Natural killer cell (primary cell): Measurements from ENCODE around the gene BLACAT1. TPM values are rescaled to one million over a fixed set of nuclear protein-coding genes. Genes with fewer than 3 reads are reported as not detected.

ENCODE experiments used
- ATAC-seq, 3 donors: fragments of 150-1000 bp in 2 of 3; fragments of 200-7000 bp in 1 of 3; cut with Tn5 transposase; 1 replicate in 1 of 3; 2 replicates in 2 of 3; pipeline ENCODE4 v1.10.0; 2021; ENCODE audit warnings: mild to moderate bottlenecking in 2 of 3, moderate library complexity in 2 of 3
- DNase-seq, 2 donors: peaks; one replicate each; pipeline versions ENCODE4 v3.0.0 to v3.0.0-alpha.2; 2013 to 2021; ENCODE audit warnings: mixed read lengths in 1 of 2
- H3K27ac ChIP-seq: one replicate; pipeline ENCODE4 v1.5.1; 2013; ENCODE audit warnings: mild to moderate bottlenecking, low read length
- H3K27me3 ChIP-seq: one replicate; pipeline ENCODE4 v1.6.1; 2013; ENCODE audit warnings: low read length; ENCODE audit not compliant: control insufficient read depth, insufficient read depth
- H3K36me3 ChIP-seq: one replicate; pipeline ENCODE4 v1.6.1; 2013; ENCODE audit warnings: low read length; ENCODE audit not compliant: control insufficient read depth, insufficient read depth
- H3K4me1 ChIP-seq: one replicate; pipeline ENCODE4 v1.6.1; 2013; ENCODE audit warnings: low read length; ENCODE audit not compliant: control insufficient read depth, insufficient read depth
- H3K4me3 ChIP-seq: one replicate; pipeline ENCODE4 v1.5.1; 2013; ENCODE audit warnings: low read length
- H3K9me3 ChIP-seq: one replicate; pipeline ENCODE4 v1.6.1; 2013; ENCODE audit warnings: low read length; ENCODE audit not compliant: control insufficient read depth, insufficient read depth
- H3K27ac Mint-ChIP-seq, 2 donors: one replicate each; pipeline ENCODE4 v1.8.0; 2022; ENCODE audit warnings: mild to moderate bottlenecking in 2 of 2, mixed read lengths in 2 of 2, moderate library complexity in 1 of 2
- H3K27me3 Mint-ChIP-seq, 2 donors: one replicate each; pipeline ENCODE4 v1.8.0; 2022; ENCODE audit warnings: low read depth in 2 of 2, mixed read lengths in 2 of 2
- H3K36me3 Mint-ChIP-seq: one replicate; pipeline ENCODE4 v1.8.0; 2022; ENCODE audit warnings: mixed read lengths
- H3K4me1 Mint-ChIP-seq, 2 donors: one replicate each; pipeline ENCODE4 v1.8.0; 2022; ENCODE audit warnings: mixed read lengths in 2 of 2
- H3K4me3 Mint-ChIP-seq: one replicate; pipeline ENCODE4 v1.8.0; 2022; ENCODE audit warnings: mild to moderate bottlenecking, moderate library complexity, mixed read lengths
- H3K9me3 Mint-ChIP-seq, 2 donors: one replicate each; pipeline ENCODE4 v1.8.0; 2022; ENCODE audit warnings: mixed read lengths in 2 of 2
- WGBS: methylation state at CpG from one replicate; pipeline ENCODE4 v1.1.7; 2013; ENCODE audit warnings: missing lambda C conversion rate; ENCODE audit not compliant: insufficient coverage; 5-methylcytosine and 5-hydroxymethylcytosine counted together
- intact Hi-C: fragments of 100-400 bp; cut with micrococcal nuclease; formaldehyde crosslinking; loops from one replicate; pipeline ENCODE4 v1.14.2; 2022
- total RNA-seq, 4 donors: library from RNA; stranded (reverse); fragments of 120-200 nt in 1 of 4; gene quantifications; one replicate each; pipeline versions ENCODE4 v1.2.3 to v1.2.4, GENCODE V29; 2013 to 2022
- TF ChIP-seq, protein P1 (sequence below): fragments of 200-600 bp; IDR thresholded peaks from one replicate; pipeline ENCODE4 v1.8.0; 2022; ENCODE audit warnings: antibody characterized with exemption

BLACAT1 gene
- total RNA-seq, 3 donors from 2014 or later (not counting 1 experiment from before 2014, with no cell fraction given), result 0.09 to 0.13 TPM; not detected in 1

DNA sequence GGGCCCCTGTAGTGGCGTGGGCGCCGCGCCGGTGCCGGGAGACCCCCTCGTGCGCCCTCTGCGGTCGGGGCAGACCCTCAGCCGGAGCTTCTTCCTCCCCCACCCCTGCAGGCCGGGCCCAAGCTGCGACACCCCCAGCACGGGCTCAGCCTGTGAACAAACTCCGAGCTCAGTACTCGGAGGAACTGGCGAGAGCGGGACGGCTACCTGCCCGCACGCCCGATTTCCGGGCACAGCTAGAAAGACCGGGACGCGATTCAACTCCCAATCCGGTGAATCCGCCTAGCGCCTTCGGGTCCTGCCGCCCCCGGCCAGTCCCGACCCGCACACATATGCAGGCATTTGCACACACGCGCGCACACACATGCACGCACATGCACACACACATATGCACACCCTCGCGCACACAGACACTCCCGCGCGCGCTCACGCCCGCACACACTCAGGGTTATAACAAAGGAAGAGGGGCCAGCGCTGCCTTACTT lies 580 bp upstream of the BLACAT1 start:
- H3K4me1 ChIP-seq, result peaks cover 29% of the 10 kb centered on the region
- WGBS, result 2% methylated on average over 47 of the region's 47 CpGs
- H3K27ac ChIP-seq, result no peak overlapping the region
- H3K27ac Mint-ChIP-seq, result no peak overlapping the region
- no peaks in the 10 kb centered on the region for H3K9me3 Mint-ChIP-seq
- H3K4me3 Mint-ChIP-seq, result peak overlapping the region; percentile 85
- peaks cover 16 to 20% of the 10 kb centered on the region in 2 donors for H3K4me1 Mint-ChIP-seq
- peaks cover 40% of the 10 kb centered on the region for H3K27me3 ChIP-seq
- H3K9me3 ChIP-seq, result no peaks in the 10 kb centered on the region
- H3K4me3 ChIP-seq, result peak overlapping the region; percentile 17
- intact Hi-C loops, result no loop called here
- DNase-seq, result peak in 1 of 2 donors; percentile 21
- no peaks in the 10 kb centered on the region for H3K36me3 ChIP-seq
- peak in 1 of 3 donors; percentile 35 for ATAC-seq
- no peaks in the 10 kb centered on the region for H3K36me3 Mint-ChIP-seq
- H3K27me3 Mint-ChIP-seq, result peaks cover 63 to 67% of the 10 kb centered on the region in 2 donors
- TF ChIP-seq, protein P1, sequence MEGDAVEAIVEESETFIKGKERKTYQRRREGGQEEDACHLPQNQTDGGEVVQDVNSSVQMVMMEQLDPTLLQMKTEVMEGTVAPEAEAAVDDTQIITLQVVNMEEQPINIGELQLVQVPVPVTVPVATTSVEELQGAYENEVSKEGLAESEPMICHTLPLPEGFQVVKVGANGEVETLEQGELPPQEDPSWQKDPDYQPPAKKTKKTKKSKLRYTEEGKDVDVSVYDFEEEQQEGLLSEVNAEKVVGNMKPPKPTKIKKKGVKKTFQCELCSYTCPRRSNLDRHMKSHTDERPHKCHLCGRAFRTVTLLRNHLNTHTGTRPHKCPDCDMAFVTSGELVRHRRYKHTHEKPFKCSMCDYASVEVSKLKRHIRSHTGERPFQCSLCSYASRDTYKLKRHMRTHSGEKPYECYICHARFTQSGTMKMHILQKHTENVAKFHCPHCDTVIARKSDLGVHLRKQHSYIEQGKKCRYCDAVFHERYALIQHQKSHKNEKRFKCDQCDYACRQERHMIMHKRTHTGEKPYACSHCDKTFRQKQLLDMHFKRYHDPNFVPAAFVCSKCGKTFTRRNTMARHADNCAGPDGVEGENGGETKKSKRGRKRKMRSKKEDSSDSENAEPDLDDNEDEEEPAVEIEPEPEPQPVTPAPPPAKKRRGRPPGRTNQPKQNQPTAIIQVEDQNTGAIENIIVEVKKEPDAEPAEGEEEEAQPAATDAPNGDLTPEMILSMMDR, result no peak

DNA sequence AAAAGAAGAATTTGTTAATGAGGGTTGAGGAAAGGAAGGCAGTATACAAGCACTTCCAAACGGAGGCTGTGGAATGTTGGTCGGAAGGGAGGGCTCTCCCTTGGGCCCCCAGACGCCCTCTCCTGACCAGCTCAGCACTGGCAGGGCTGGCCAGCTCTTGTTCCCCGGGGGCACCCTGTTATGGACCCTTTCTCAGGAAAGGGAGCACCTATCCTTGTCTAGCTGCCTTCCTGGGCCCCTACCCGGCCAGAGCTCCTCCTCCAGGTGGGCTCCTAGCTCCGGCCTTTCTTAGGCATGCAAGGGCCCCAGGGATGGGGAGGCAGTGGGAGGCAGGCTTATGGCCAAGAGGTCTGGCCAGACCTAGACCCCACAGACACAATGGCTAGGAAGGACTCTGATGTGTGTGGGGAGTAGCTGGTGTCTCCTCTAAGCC lies 926 bp downstream of the BLACAT1 start:
- Mint-ChIP-seq H3K9me3 (no peaks in the 10 kb centered on the region), H3K27me3 (peaks cover 61 to 63% of the 10 kb centered on the region in 2 donors)
- intact Hi-C loops, result no loop called here

DNA sequence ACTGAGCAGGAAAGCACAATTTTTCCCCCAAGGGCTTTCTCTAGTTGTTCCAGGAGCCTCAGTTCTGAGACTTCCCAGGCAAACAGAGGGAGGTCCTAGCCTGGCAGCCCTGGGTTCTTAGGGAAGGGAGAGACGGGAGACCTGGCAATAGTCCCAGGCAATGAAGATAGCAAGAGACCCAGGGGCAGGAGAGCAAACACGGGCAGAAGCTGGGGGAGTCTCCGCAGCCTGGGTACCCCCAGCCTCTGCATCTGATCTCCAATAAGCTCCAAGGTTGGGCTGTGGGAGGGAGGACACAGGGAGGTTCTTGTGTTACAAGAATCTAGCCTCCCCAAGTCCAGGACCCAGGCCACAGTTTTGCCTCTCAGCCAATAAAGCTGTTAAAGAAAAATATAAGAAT lies 2.4 kb downstream of the BLACAT1 start:
- 77% methylated on average over 3 of the region's 3 CpGs for WGBS
- no peaks in the 10 kb centered on the region for H3K9me3 ChIP-seq
- TF ChIP-seq, protein P1, result no peak
- Mint-ChIP-seq H3K27ac (no peak overlapping the region), H3K36me3 (no peaks in the 10 kb centered on the region), H3K27me3 (peaks cover 48 to 51% of the 10 kb centered on the region in 2 donors), H3K9me3 (no peaks in the 10 kb centered on the region), H3K4me1 (peaks cover 16 to 20% of the 10 kb centered on the region in 2 donors), H3K4me3 (no peak overlapping the region)
- H3K27me3 ChIP-seq, result peaks cover 40% of the 10 kb centered on the region
- no peak for ATAC-seq
- peaks cover 36% of the 10 kb centered on the region for H3K4me1 ChIP-seq
- intact Hi-C loops, result no loop called here
- H3K4me3 ChIP-seq, result no peak overlapping the region
- no peaks in the 10 kb centered on the region for H3K36me3 ChIP-seq
- no peak overlapping the region for H3K27ac ChIP-seq
- no peak for DNase-seq

More for the DNA sequence above, 926 bp downstream of the BLACAT1 start:
- no peak overlapping the region for H3K27ac Mint-ChIP-seq
- Histone ChIP-seq H3K36me3 (no peaks in the 10 kb centered on the region), H3K27me3 (peaks cover 40% of the 10 kb centered on the region), H3K4me3 (no peak overlapping the region), H3K27ac (no peak overlapping the region), H3K9me3 (no peaks in the 10 kb centered on the region), H3K4me1 (peaks cover 29% of the 10 kb centered on the region)
- H3K4me3 Mint-ChIP-seq, result no peak overlapping the region
- no peaks in the 10 kb centered on the region for H3K36me3 Mint-ChIP-seq
- TF ChIP-seq, protein P1, result no peak
- DNase-seq (no peak), ATAC-seq (no peak)
- WGBS, result 25% methylated on average over 6 of the region's 6 CpGs
- H3K4me1 Mint-ChIP-seq, result peaks cover 16 to 20% of the 10 kb centered on the region in 2 donors

DNA sequence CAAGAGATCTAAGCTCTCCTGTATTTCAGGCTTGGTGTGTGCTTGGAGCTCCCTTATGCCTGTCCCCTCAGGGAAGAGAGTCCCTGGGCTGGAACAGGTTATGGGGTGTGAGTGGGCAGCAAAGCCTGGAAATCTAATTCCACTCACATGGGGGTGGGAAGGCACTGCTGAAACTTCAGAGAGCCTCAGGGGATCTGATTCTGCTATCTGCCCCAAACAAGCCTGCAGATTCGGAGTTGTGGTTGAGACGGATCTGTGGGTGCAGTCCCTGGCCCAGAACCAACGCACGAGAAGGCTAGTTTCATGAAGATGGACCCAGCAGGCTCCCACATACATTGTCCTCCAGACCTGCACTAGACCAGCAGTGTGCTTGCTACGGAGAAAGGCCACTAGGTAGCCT lies 2.9 kb downstream of the BLACAT1 start:
- Mint-ChIP-seq H3K27me3 (peaks cover 43 to 48% of the 10 kb centered on the region in 2 donors), H3K36me3 (no peaks in the 10 kb centered on the region), H3K27ac (no peak overlapping the region), H3K9me3 (no peaks in the 10 kb centered on the region), H3K4me3 (no peak overlapping the region), H3K4me1 (peaks cover 12 to 19% of the 10 kb centered on the region in 2 donors)
- Histone ChIP-seq H3K27ac (no peak overlapping the region), H3K4me1 (peaks cover 36% of the 10 kb centered on the region), H3K27me3 (peaks cover 38% of the 10 kb centered on the region), H3K36me3 (no peaks in the 10 kb centered on the region), H3K4me3 (no peak overlapping the region), H3K9me3 (no peaks in the 10 kb centered on the region)
- TF ChIP-seq, protein P1, result no peak
- intact Hi-C loops, result no loop called here
- ATAC-seq (no peak), DNase-seq (no peak)
- 84% methylated on average over 5 of the region's 5 CpGs for WGBS
